GM12878 (cell line): ENCODE data around the gene MID1. TPM values are rescaled to one million over a fixed set of nuclear protein-coding genes. Genes with fewer than 3 reads are reported as not detected.

Experiments used
- ATAC-seq: fragments of 200-7000 bp; cut with Tn5 transposase; 3 replicates; pipeline ENCODE4 v1.9.1; 2020; ENCODE audit warnings: mild to moderate bottlenecking, moderate library complexity
- BruUV-seq: library from RNA; stranded (reverse); fragments of 400-500 nt; replicated peaks from 2 replicates; lab custom pipeline; 2021; lab: Mats Ljungman, UMichigan
- CTCF ChIA-PET: fragments of 300-600 bp; sonication (Branson Sonifier 250); formaldehyde crosslinking; extraction: SDS; loops from one replicate; lab custom pipeline; 2021; ENCODE audit warnings: inconsistent platforms; lab: Yijun Ruan, JAX
- POLR2A ChIA-PET: fragments of 350-600 bp; formaldehyde crosslinking; extraction: SDS; loops from one replicate; lab custom pipeline; 2021; ENCODE audit warnings: inconsistent platforms; lab: Charles Lee
- RAD21 ChIA-PET: fragments of 300-600 bp; sonication (Branson Sonifier 250); formaldehyde crosslinking; loops from one replicate; lab custom pipeline; 2023; ENCODE audit warnings: antibody characterized with exemption; ENCODE audit not compliant: unreplicated experiment; lab: Charles Lee
- SMC1A ChIA-PET: fragments of 300-600 bp; sonication (Branson Sonifier 250); formaldehyde crosslinking; loops from one replicate; lab custom pipeline; 2023; ENCODE audit not compliant: unreplicated experiment, uncharacterized antibody; lab: Charles Lee
- DNase-seq: peaks from one replicate; pipeline ENCODE4 v3.0.0-alpha.2; 2011; ENCODE audit warnings: low read depth, low spot score
- FAIRE-seq: peaks from 3 replicates; lab custom pipeline; 2011; peaks lifted over from hg19 to GRCh38; lab: Jason Lieb, UNC
- H2AFZ ChIP-seq: 2 replicates; pipeline ENCODE4 v1.6.0; 2011; ENCODE audit warnings: low read depth, low read length, control low read depth; ENCODE audit not compliant: control insufficient read depth
- H3K27ac ChIP-seq: 2 replicates; pipeline ENCODE4 v1.5.1; 2011; ENCODE audit warnings: control low read depth; ENCODE audit not compliant: control insufficient read depth, insufficient read depth
- H3K27me3 ChIP-seq, 2 experiments: replicated peaks in 1 of 2; 2 replicates each; pipeline versions ENCODE4 v1.6.0 to v1.6.1; 2011; ENCODE audit warnings: low read length in 1 of 2; ENCODE audit not compliant: control insufficient read depth in 2 of 2, insufficient read depth in 2 of 2
- H3K36me3 ChIP-seq, 2 experiments: 2 replicates each; pipeline ENCODE4 v1.5.1; 2011; ENCODE audit warnings: low read length in 1 of 2; ENCODE audit not compliant: control insufficient read depth in 2 of 2, insufficient read depth in 2 of 2
- H3K4me1 ChIP-seq: 2 replicates; pipeline ENCODE4 v1.6.1; 2011; ENCODE audit warnings: mild to moderate bottlenecking, low read length, moderate library complexity, mixed read lengths; ENCODE audit not compliant: control insufficient read depth, insufficient read depth
- H3K4me2 ChIP-seq: 2 replicates; pipeline ENCODE4 v1.6.0; 2011; ENCODE audit warnings: control low read depth; ENCODE audit not compliant: control insufficient read depth, insufficient read depth
- H3K4me3 ChIP-seq: fragments of 200-600 bp; sonication (generic); 2 replicates; pipeline ENCODE4 v1.5.1; 2016
- H3K79me2 ChIP-seq: 2 replicates; pipeline ENCODE4 v1.6.0; 2011; ENCODE audit warnings: low read length; ENCODE audit not compliant: control insufficient read depth, insufficient read depth
- H3K9ac ChIP-seq: 2 replicates; pipeline ENCODE4 v1.8.0; 2011; ENCODE audit warnings: low read length, control low read depth, mixed read lengths; ENCODE audit not compliant: control insufficient read depth, insufficient read depth
- H3K9me3 ChIP-seq: replicated peaks from 3 replicates; pipeline ENCODE4 v1.5.1; 2011; ENCODE audit warnings: mild to moderate bottlenecking, low read length; ENCODE audit not compliant: control insufficient read depth, insufficient read depth
- H4K20me1 ChIP-seq: 2 replicates; pipeline ENCODE4 v1.6.0; 2011; ENCODE audit not compliant: control insufficient read depth, insufficient read depth
- ESRRA ChIP-seq: IDR thresholded peaks from 2 replicates; pipeline ENCODE4 v1.6.1; 2012; ENCODE audit warnings: mild to moderate bottlenecking, low read length, improper control_type of control experiment
- JUNB ChIP-seq: IDR thresholded peaks from 2 replicates; pipeline ENCODE4 v1.6.1; 2016; ENCODE audit warnings: antibody characterized with exemption, mild to moderate bottlenecking
- KLF5 ChIP-seq: fragments of 450-650 bp; IDR thresholded peaks from 2 replicates; pipeline ENCODE4 v1.6.1; 2014; ENCODE audit warnings: mild to moderate bottlenecking; ENCODE audit not compliant: partially characterized antibody
- MAX ChIP-seq: IDR thresholded peaks from 2 replicates; pipeline ENCODE4 v1.6.1; 2012; ENCODE audit warnings: low read depth, low read length, improper control_type of control experiment
- MTA3 ChIP-seq: IDR thresholded peaks from 2 replicates; pipeline ENCODE4 v1.6.1; 2012; ENCODE audit warnings: low read length, inconsistent platforms, borderline replicate concordance
- NR2C1 ChIP-seq: fragments of 450-650 bp; IDR thresholded peaks from 2 replicates; pipeline ENCODE4 v1.6.1; 2017; ENCODE audit warnings: antibody characterized with exemption, mild to moderate bottlenecking, moderate library complexity
- PAX8 ChIP-seq: fragments of 450-650 bp; IDR thresholded peaks from 2 replicates; pipeline ENCODE4 v1.6.1; 2017; ENCODE audit warnings: mild to moderate bottlenecking, moderate library complexity
- PKNOX1 ChIP-seq: fragments of 450-650 bp; IDR thresholded peaks from 2 replicates; pipeline ENCODE4 v1.6.1; 2016; ENCODE audit warnings: mild to moderate bottlenecking
- POLR2AphosphoS5 ChIP-seq: IDR thresholded peaks from 2 replicates; pipeline ENCODE4 v1.6.1; 2011; ENCODE audit warnings: mild to moderate bottlenecking, low read length, inconsistent platforms
- RB1 ChIP-seq: fragments of 450-650 bp; formaldehyde crosslinking; IDR thresholded peaks from 2 replicates; pipeline ENCODE4 v1.6.1; 2017; ENCODE audit warnings: mild to moderate bottlenecking, borderline replicate concordance
- RFX5 ChIP-seq: IDR thresholded peaks from 2 replicates; pipeline ENCODE4 v1.6.1; 2011; ENCODE audit warnings: low read depth, low read length, improper control_type of control experiment
- SMAD1 ChIP-seq: fragments of 450-650 bp; IDR thresholded peaks from 2 replicates; pipeline ENCODE4 v1.6.1; 2018; ENCODE audit warnings: mild to moderate bottlenecking, low read depth; ENCODE audit not compliant: partially characterized antibody
- SP1 ChIP-seq: IDR thresholded peaks from one replicate; pipeline ENCODE4 v1.6.1; 2011; ENCODE audit warnings: low read depth, low read length
- ZBTB33 ChIP-seq: fragments of 450-650 bp; IDR thresholded peaks from 2 replicates; pipeline ENCODE4 v1.6.1; 2017; ENCODE audit warnings: mild to moderate bottlenecking
- ZNF24 ChIP-seq: fragments of 450-650 bp; IDR thresholded peaks from 2 replicates; pipeline ENCODE4 v1.6.1; 2017; ENCODE audit warnings: antibody characterized with exemption, mild to moderate bottlenecking
- ZNF592 ChIP-seq: fragments of 450-650 bp; IDR thresholded peaks from 2 replicates; pipeline ENCODE4 v1.6.1; 2017; ENCODE audit warnings: mild to moderate bottlenecking, moderate library complexity
- WGBS: methylation state at CpG from one replicate; pipeline ENCODE4 v1.1.6; 2016; ENCODE audit warnings: low lambda C conversion rate; ENCODE audit not compliant: insufficient replicate concordance, insufficient coverage; ENCODE audit errors: missing lambda C conversion rate; 5-methylcytosine and 5-hydroxymethylcytosine counted together
- in situ Hi-C: fragments of 300-500 bp; cut with MboI; formaldehyde crosslinking; loops from 9 replicates; pipeline ENCODE4 v1.14.3; 2018; ENCODE audit warnings: mixed read lengths
- intact Hi-C: fragments of 100-400 bp; cut with micrococcal nuclease; formaldehyde crosslinking; loops from one replicate; pipeline ENCODE4 v1.14.2; 2022; ENCODE audit not compliant: unreplicated experiment
- polyA plus RNA-seq, 11 experiments: library from polyadenylated mRNA; depleted of rRNA in 4 of 11; unstranded in 6 of 11; stranded (reverse) in 5 of 11; fragments of >200 nt; fragmentation: Nextera tagmentation in 4 of 11; fragmentation: Illumina TruSeq in 1 of 11; extraction: Ambion mirVana in 4 of 11; extraction: Trizol in 1 of 11; gene quantifications; 1 replicate in 1 of 11; 2 replicates in 10 of 11; pipeline versions ENCODE4 v1.2.1 to v1.2.3, GENCODE V29; 2011 to 2016; ENCODE audit warnings: inconsistent platforms in 2 of 11, missing spikeins in 2 of 11, low read depth in 1 of 11
- total RNA-seq, 4 experiments: library from RNA; depleted of rRNA in 3 of 4; stranded (reverse); fragments of >200 nt in 3 of 4; fragmentation: Illumina TruSeq in 1 of 4; extraction: Trizol in 1 of 4; gene quantifications; 2 replicates each; pipeline versions ENCODE4 v1.2.1 to v1.2.3, GENCODE V29; 2013 to 2021

MID1 gene
- total and polyA plus RNA-seq, 10 of the 15 experiments (the other 5 are each of a cell fraction or from before 2014, with no cell fraction given), result 0.04 to 0.51 (median 0.14) TPM; not detected in 1

GRCh38 chrX:10526451-10526850, 93.9 kb downstream of the MID1 start (continued):
- TF ChIP-seq ZNF24 (no peak), RB1 (no peak)

GRCh38 chrX:10525381-10526120, 94.8 kb downstream of the MID1 start:
- CTCF ChIA-PET, result interaction anchor here (0.6 to 2.5 kb wide), 2 partner anchors 335 to 1860 kb away, joined by 4 to 11 read pairs; no protein-coding TSS in a partner anchor
- Histone ChIP-seq H3K9ac (no peak overlapping the region), H3K4me3 (no peak overlapping the region), H3K27me3 (no peaks in the 10 kb centered on the region), H4K20me1 (no peaks in the 10 kb centered on the region), H3K79me2 (no peaks in the 10 kb centered on the region), H3K4me2 (no peak overlapping the region), H3K4me1 (no peaks in the 10 kb centered on the region), H3K9me3 (no peaks in the 10 kb centered on the region), H2AFZ (no peak overlapping the region), H3K27ac (no peak overlapping the region), H3K36me3 (no peaks in the 10 kb centered on the region)
- FAIRE-seq (no peak), ATAC-seq (no peak), DNase-seq (no peak)
- no TSS peak for BruUV-seq
- WGBS, result 0% methylated on average over 6 of the region's 6 CpGs
- in situ Hi-C loops (no loop called here), intact Hi-C loops (no loop called here)
- POLR2A ChIA-PET, result no interaction called here
- SMC1A ChIA-PET, result interaction anchor here (1.4 kb wide), 1 partner anchor 12 kb away, joined by 5 read pairs; no protein-coding TSS in a partner anchor
- RAD21 ChIA-PET, result no interaction called here
- no peak for TF ChIP-seq POLR2AphosphoS5
- no peak for TF ChIP-seq MAX
- TF ChIP-seq KLF5, result no peak
- no peak for TF ChIP-seq PKNOX1
- no peak for TF ChIP-seq RFX5
- TF ChIP-seq SP1, result no peak
- TF ChIP-seq SMAD1, result no peak
- TF ChIP-seq MTA3, result no peak
- no peak for TF ChIP-seq NR2C1
- no peak for TF ChIP-seq PAX8
- no peak for TF ChIP-seq JUNB
- TF ChIP-seq ZNF592, result no peak
- no peak for TF ChIP-seq ESRRA
- no peak for TF ChIP-seq ZBTB33
